A673 (cell line): ENCODE data around the gene DCAF17. TPM values are rescaled to one million over a fixed set of nuclear protein-coding genes. Genes with fewer than 3 reads are reported as not detected.

Source experiments
- BruUV-seq: library from RNA; stranded (reverse); fragments of 400-500 nt; replicated peaks from 2 replicates; lab custom pipeline; 2021; lab: Mats Ljungman, UMichigan
- CTCF ChIA-PET: fragments of 300-600 bp; sonication (Branson Sonifier 250); formaldehyde crosslinking; loops from one replicate; lab custom pipeline; 2022; ENCODE audit warnings: antibody characterized with exemption; lab: Charles Lee
- POLR2A ChIA-PET: fragments of 300-600 bp; sonication (Branson Sonifier 250); formaldehyde crosslinking; loops from one replicate; lab custom pipeline; 2022; ENCODE audit warnings: antibody characterized with exemption; ENCODE audit not compliant: low non-redundant PET; lab: Charles Lee
- DNase-seq: peaks from one replicate; pipeline ENCODE4 v3.0.0-alpha.2; 2015; ENCODE audit warnings: low spot score
- H3K27ac ChIP-seq: fragments of 200-600 bp; sonication (generic); 2 replicates; pipeline ENCODE4 v1.5.1; 2016; ENCODE audit warnings: mixed run types, low read depth, mild to moderate bottlenecking, mixed read lengths, antibody characterized with exemption, low read length; ENCODE audit not compliant: poor library complexity, severe bottlenecking
- H3K27me3 ChIP-seq: fragments of 200-600 bp; sonication (generic); replicated peaks from 2 replicates; pipeline ENCODE4 v1.6.1; 2017; ENCODE audit warnings: mixed run types, low read depth, mild to moderate bottlenecking, mixed read lengths, antibody characterized with exemption, low read length; ENCODE audit not compliant: insufficient read depth, poor library complexity
- H3K36me3 ChIP-seq: fragments of 200-600 bp; sonication (generic); 2 replicates; pipeline ENCODE4 v1.6.1; 2016; ENCODE audit warnings: mixed run types, mild to moderate bottlenecking, mixed read lengths, antibody characterized with exemption, low read length; ENCODE audit not compliant: insufficient read depth, poor library complexity, severe bottlenecking
- H3K4me1 ChIP-seq: fragments of 200-600 bp; sonication (generic); 2 replicates; pipeline ENCODE4 v1.6.1; 2017; ENCODE audit warnings: mixed run types, mild to moderate bottlenecking, mixed read lengths, antibody characterized with exemption, low read length; ENCODE audit not compliant: insufficient read depth, poor library complexity, severe bottlenecking
- H3K4me3 ChIP-seq: fragments of 200-600 bp; sonication (generic); 2 replicates; pipeline ENCODE4 v1.5.1; 2016; ENCODE audit warnings: low read depth, mixed run types, mild to moderate bottlenecking, mixed read lengths, low read length; ENCODE audit not compliant: poor library complexity, severe bottlenecking
- H3K9me3 ChIP-seq: fragments of 200-600 bp; sonication (generic); 2 replicates; pipeline ENCODE4 v1.6.1; 2016; ENCODE audit warnings: mixed run types, low read depth, mild to moderate bottlenecking, mixed read lengths, antibody characterized with exemption, low read length; ENCODE audit not compliant: poor library complexity, severe bottlenecking
- EZH2 ChIP-seq: fragments of 200-600 bp; sonication (generic); IDR thresholded peaks from 2 replicates; pipeline ENCODE4 v1.6.1; 2017; ENCODE audit warnings: borderline replicate concordance, low read depth, mild to moderate bottlenecking, mixed read lengths, antibody characterized with exemption, low read length; ENCODE audit not compliant: poor library complexity, severe bottlenecking
- intact Hi-C: fragments of 100-400 bp; cut with micrococcal nuclease; formaldehyde crosslinking; loops from one replicate; pipeline ENCODE4 v1.10.0; 2022; ENCODE audit not compliant: unreplicated experiment
- total RNA-seq: library from RNA; stranded (reverse); gene quantifications from 2 replicates; pipeline ENCODE4 v1.2.3, GENCODE V29; 2021
- TF ChIP-seq, protein P1 (sequence below): fragments of 300-800, 200-600 bp; sonication (generic); conservative IDR thresholded peaks from 2 replicates; pipeline ENCODE4 v1.5.1; 2017; ENCODE audit warnings: low read depth, mild to moderate bottlenecking, antibody characterized with exemption, low read length, moderate library complexity, mixed read lengths

Gene DCAF17
- total RNA-seq, 1 experiment from 2014 or later = 25.0 TPM

DNA sequence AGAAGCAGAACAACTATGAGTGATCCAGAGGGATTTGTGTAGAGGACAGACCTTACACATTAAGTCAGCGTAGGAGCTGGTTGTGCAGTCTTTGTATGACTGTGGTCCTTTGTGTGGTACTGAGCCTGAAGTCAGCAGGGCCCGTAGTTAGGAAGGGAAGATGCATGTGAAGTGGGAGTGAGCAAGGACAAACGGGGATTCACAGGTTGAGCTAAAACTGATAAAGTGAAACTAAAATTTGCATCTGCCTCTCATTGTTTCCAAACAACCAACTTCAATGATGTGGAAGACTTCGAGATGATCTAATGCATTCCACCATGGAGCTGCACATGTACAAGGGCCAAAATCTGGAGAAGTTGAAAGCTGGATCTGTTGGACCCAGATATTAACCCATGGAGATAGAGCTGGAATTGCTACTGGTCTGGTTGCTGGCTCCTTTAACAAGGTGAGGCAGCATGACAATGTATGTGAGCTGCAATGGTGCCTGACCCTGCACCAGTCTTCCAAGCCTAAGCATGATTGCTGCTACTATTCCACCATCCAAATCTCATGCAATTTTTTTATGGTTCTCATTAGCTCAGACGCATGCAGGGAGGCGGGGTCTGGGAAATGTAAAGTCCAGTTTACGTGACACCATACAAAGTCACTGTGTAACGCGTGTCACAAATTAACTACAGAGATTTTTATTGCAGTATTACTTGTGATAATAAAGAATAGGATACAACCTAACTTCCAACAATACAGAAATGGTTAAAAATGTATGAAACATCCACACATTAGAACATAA is 76.1 kb downstream of the DCAF17 start:
- Histone ChIP-seq H3K36me3 (no peaks in the 10 kb centered on the region), H3K4me3 (no peak overlapping the region), H3K4me1 (no peaks in the 10 kb centered on the region), H3K9me3 (no peaks in the 10 kb centered on the region), H3K27me3 (no peaks in the 10 kb centered on the region), H3K27ac (no peak overlapping the region)
- BruUV-seq = no TSS peak
- POLR2A ChIA-PET = interaction anchor here (0.6 kb wide), 1 partner anchor 329 kb away, joined by 17 read pairs; no protein-coding TSS in a partner anchor
- CTCF ChIA-PET = no interaction called here
- TF ChIP-seq, protein P1, sequence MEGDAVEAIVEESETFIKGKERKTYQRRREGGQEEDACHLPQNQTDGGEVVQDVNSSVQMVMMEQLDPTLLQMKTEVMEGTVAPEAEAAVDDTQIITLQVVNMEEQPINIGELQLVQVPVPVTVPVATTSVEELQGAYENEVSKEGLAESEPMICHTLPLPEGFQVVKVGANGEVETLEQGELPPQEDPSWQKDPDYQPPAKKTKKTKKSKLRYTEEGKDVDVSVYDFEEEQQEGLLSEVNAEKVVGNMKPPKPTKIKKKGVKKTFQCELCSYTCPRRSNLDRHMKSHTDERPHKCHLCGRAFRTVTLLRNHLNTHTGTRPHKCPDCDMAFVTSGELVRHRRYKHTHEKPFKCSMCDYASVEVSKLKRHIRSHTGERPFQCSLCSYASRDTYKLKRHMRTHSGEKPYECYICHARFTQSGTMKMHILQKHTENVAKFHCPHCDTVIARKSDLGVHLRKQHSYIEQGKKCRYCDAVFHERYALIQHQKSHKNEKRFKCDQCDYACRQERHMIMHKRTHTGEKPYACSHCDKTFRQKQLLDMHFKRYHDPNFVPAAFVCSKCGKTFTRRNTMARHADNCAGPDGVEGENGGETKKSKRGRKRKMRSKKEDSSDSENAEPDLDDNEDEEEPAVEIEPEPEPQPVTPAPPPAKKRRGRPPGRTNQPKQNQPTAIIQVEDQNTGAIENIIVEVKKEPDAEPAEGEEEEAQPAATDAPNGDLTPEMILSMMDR = no peak
- no peak for TF ChIP-seq EZH2
- intact Hi-C loops = no loop called here
- no peak for DNase-seq

DNA sequence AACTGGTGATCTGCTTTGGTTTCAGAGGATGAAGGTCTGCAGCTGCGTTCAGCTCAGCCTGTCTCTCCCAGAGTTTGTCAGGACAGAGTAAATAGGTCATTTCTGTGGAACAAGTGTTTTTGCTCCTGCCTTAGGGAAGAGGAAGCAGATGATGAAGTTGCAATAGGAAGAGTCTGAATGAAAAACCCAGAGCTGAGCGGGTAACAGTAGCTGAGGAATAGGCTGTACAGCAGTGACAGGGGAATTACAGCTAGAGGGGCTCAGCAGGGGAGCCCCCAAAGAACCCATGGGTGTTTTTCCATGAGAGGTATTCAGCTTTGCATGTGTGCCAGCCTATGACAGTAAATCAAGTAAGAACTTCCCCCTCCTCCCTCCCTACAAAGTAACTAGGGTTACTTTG is 78.0 kb downstream of the DCAF17 start:
- ChIA-PET POLR2A (no interaction called here), CTCF (no interaction called here)
- TF ChIP-seq, protein P1 = no peak
- TF ChIP-seq EZH2 = no peak
- DNase-seq = no peak
- BruUV-seq = no TSS peak
- no peaks in the 10 kb centered on the region for H3K9me3 ChIP-seq
- no peaks in the 10 kb centered on the region for H3K27me3 ChIP-seq
- no peaks in the 10 kb centered on the region for H3K4me1 ChIP-seq
- H3K27ac ChIP-seq = no peak overlapping the region
- H3K36me3 ChIP-seq = no peaks in the 10 kb centered on the region
- no peak overlapping the region for H3K4me3 ChIP-seq
- intact Hi-C loops = no loop called here

- H3K4me1 ChIP-seq = no peaks in the 10 kb centered on the region
- ChIA-PET CTCF (no interaction called here), POLR2A (no interaction called here)
- H3K9me3 ChIP-seq = no peaks in the 10 kb centered on the region
- intact Hi-C loops = no loop called here
- H3K4me3 ChIP-seq = no peak overlapping the region
- H3K27ac ChIP-seq = no peak overlapping the region
- BruUV-seq = no TSS peak
- TF ChIP-seq EZH2 = no peak
- TF ChIP-seq, protein P1 = no peak
- H3K36me3 ChIP-seq = no peaks in the 10 kb centered on the region
- no peak for DNase-seq
- H3K27me3 ChIP-seq = no peaks in the 10 kb centered on the region
Measured at GRCh38 chr2:171512683-171513195, 78.7 kb downstream of the DCAF17 start.
